HG03066 (cell line): ENCODE results near the gene RRP36.

Source experiments
- ATAC-seq: cut with Tn5 transposase; IDR thresholded peaks from one replicate; pipeline ENCODE4 v1.9.1; 2021; ENCODE audit warnings: low read depth; ENCODE audit not compliant: unreplicated experiment

The RRP36 gene

DNA sequence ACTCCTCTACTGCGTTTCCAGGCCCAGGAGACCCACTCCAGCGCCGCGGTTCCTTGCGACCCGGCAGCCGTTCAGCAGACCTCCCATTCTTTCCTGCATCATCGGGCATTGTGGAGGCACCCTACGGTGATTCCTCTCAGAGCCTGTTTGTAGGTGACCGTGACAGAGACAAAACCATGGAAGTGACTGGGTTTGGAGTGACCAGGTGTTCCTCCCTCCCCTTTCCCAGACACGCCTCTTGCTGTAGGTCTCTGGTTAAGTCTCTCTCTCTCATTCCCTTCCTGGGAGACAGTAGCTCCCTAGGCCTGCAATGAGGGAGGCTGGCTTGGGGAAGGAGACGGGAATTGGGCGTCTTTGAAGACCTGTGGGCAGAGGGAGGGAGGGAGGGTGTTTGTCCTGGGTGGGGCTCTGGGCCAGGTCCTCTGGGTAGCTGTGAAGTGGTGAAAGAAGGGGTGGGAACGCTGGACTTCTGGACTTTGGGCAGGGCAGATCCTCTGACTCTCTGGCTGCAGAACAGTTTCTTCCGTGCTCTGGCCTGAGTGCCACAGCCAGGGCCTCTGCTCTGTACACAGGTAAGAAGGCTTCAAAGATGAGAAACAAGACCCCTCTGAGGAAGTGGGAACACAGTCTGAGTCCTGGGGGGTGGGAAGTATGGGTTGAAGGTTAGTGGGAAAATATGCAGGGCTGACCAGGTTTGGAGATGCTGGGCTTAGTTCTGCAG is 38.8 kb downstream of the RRP36 start:
- ATAC-seq = no peak

DNA sequence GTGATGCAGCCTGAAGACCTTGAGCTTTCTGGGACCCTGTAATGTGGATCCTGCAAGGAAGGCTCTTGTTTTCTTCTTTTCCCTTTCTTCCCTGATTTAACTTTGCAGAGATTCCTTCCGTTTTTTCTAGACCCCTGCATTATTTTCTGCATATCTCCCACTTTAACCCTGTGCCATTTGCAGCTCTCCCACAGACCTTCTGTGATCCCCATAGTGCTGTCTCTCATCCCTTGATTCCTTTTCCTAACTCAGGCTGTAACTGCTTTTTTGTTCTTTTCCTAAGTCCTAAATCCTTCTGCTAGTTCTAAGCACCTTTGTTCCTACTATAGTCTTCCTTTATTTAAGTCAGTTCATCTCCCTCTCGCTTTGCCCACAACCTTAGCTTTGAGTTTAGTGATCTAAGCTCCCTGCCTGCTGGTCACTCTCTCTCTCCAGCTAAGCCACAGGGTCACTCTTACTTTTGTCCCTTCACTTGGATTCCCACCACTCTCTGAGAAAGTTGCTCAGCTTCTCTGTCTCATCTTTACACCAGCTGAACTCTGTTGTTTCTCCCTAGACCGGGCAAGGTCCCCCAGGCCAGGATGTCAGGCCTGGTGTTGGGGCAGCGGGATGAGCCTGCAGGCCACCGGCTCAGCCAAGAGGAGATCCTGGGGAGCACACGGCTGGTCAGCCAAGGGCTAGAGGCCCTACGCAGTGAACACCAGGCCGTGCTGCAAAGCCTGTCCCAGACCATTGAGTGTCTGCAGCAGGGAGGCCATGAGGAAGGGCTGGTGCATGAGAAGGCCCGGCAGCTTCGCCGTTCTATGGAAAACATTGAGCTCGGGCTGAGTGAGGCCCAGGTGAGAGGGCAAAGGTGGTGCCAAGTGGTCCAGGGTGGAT is 39.6 kb downstream of the RRP36 start:
- ATAC-seq = no peak

DNA sequence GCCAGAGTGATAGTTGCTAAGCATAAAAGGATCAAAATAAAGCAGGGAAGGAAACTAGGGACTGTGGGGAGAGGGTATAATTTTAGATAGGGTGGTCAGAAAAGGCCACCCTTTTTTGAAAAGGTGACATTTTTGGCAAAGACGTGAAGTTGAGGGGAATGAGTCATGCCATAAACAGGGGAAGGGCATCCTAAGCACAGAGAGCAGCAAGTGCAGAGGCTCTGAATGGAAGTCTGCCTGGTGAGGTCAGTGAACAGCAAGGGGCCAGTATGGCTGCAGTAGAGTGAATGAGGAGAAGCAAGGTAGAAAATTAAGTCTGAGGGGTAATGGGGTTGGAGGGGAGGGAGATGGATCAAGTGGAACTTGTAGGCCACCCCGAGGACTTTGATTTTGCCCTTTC is 40.4 kb downstream of the RRP36 start:
- ATAC-seq = no peak

DNA sequence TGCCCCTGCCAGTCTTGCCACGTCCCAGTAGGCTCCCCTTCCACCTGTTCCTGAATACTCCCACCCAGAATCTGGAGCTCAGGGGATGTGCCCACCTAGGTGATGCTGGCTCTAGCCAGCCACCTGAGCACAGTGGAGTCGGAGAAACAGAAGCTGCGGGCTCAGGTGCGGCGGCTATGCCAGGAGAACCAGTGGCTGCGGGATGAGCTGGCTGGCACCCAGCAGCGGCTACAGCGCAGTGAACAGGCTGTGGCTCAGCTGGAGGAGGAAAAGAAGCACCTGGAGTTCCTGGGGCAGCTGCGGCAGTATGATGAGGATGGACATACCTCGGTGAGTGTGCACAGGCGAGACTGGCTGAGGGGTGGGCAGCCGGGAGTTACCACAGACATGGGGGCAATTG is 41.4 kb downstream of the RRP36 start:
- no peak for ATAC-seq

DNA sequence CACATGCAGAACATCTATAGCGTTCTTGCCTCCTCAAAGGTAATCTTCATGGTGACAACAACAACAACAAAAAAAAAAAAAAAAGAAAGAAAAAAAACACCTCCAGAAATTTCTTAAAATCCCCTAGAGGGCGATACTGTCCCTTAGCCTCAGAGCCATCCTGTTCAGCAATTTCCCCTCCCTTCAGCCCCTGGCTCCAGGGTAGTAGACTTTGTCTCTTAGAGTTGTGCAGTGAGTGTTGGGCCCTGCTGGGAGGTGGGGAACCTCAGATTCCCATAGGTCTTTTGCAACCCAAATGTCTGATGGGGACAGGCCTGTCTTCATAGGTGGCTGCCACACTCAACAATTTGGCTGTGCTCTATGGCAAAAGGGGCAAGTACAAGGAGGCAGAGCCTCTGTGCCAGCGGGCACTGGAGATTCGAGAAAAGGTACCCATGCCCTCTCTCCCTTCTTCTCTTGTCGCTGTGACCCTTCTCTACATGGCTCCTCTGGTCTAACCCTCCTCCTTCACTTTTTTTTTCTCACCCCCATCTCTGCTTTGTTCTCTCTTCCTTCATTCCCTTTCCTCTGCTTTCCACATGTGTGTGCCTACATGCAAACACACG is 48.7 kb downstream of the RRP36 start:
- no peak for ATAC-seq

DNA sequence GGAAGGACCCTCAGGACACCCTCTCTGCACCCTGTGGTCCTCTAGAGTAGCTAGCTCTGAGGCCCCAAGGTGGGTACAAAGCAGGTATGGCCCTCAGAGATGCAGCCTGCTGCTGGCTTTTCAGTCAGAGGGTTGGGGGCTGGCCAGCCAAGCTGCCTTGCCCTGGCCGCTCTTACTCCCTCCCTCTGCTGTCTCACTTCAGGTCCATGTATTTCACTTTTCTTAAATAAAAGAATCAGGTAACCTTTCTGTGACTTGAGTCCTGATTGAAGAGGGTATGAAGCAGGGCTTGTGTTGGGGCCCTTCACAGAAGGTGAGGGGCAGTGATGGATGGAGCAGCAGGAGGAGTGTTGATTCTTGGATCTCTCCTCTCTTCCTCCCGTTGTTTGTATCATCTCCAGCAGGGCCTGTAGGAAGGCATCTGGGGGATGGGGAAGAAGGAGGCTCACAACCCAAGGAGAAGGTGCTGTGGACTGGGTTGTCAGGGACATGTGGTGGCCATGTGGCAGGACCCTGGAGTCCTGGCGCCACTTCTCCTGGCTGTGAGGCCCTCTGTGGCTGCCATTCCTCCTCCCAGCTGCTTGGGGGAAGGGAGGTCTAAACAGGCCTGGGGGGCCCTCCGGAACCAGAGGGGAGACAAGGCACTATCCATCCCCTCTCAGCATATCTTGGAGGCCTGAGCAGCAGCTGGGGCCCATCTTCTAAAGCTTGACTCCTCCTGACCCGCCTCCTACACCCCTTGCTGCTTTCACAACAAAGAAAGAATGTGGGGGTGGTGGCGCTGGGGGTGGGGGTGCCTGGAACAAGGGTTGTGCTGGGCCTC is 53.6 kb downstream of the RRP36 start:
- ATAC-seq = no peak

DNA sequence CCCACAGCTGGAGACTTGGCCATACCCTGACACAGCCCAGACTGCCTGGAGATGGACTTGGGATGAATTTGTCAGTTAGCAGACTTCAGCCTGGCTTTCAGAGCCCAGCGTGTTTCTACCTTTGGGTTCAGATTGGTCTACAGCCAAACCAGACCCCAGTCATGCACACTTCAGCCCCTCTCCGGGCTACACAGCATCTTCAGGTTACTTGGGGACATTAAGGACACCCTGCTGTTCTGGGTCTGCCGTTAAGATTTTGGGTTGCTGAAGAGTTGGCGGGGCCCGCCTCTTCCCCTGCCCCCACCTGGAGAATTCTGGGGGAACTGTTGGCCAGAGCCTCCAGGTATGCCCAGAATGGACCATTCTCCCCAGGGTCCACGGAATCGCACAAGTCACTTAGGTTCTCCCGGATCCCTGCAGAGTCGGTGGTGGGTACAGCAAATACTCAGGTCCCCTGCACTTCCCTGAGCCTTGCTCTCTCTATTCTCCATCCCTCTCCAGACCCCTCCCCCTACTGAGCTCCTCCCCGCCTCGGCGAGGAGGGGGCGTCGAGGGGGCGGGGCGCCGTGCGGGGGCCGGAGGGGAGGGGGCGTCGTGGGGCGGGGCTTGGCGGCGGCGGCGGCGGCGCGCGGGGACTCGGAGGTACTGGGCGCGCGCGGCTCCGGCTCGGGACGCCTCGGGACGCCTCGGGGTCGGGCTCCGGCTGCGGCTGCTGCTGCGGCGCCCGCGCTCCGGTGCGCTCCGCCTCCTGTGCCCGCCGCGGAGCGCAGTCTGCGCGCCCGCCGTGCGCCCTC is 54.4 kb downstream of the RRP36 start, which contains the start of gene PTK7:
TSS of gene PTK7 (plus strand) at position 645 of the 794 bp plus-strand sequence. CDS start 175 bp downstream, outside the sequence.
- no peak for ATAC-seq

DNA sequence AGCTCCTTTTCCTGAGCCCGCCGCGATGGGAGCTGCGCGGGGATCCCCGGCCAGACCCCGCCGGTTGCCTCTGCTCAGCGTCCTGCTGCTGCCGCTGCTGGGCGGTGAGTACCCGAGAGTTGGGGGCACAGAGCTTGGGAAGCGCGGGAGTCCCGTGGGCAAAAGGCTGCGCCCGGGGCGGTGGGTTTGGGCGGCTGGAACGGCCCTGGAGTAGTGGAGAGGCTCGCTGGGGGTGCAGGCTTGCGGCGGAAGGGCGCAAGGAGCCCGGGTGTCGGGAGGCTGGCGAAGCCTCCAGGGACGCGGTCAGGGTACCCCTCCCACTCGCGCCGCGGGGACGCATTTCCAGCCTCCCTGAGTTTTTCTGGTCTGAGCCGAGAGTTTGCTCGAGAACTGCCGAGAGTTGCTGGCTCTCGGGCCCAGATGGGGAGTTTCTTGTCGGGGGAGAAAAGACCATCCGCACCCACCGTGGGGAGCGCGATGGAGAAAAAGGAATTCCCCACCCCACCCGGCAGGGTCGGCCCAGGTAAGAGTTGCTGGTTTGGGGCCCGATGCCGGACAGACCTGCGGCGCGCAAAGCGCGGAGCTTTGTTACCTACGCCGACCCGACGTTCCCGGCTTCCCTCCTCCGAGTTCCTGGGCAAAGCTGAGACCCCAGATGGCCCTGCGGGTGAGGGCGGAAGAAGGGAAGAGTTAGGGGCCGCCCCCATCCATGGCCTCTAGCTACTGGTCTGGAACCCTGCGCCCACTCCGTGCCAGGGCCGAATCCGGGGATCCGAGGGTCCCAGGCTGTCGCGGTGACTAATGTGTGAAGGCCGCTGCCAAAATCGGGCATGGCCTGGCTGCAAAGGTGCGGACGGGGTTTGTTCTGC is 55.3 kb downstream of the RRP36 start:
- ATAC-seq = no peak

DNA sequence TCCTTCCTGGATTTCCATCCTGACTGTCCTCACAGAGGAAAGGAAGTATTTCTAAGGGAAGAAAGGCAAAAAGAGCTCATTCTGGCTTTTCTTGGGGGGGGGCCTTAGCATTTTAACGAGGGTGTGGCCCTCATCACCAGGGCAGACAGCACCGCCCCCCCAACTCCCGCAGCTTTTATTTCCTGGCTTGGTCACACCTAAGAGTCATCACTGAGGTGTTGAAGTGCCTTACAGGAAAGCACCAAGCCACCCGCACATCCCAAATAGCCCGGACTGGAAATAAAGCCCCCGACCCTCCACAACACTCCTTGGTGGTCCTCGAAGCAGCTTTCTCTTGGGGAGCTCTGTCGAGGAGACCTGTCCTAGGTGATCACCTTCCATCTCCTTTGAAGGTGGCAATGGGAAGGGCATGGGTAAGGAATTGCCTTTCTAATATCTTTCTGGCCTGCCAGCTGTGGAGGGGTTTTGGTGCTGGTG is 55.9 kb downstream of the RRP36 start:
- ATAC-seq = no peak

DNA sequence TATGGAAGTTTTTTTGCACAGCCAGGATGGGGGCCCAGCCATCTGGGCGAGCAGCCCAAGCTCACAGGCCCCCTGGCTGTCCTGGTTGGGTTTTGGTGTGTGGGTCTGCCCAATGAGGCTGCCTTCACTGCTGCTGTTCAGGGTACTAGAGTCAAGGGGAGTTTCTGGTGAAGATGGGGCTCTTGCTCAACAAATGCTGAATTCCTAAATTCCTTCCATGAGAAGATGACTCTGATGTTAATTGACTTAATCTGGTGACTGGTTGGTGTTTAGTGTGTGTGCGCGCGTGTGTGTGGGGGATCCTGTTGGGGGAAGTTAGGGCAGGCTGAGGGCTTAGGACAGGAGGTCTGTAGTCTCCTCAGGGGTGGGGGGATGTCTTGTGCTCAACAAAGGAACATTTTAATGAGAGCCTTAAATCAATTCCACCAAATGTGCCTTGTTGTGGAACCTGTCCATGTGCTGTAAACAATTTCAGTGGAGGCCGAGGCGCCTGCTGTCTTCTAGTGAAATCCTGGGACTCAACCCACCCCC is 56.6 kb downstream of the RRP36 start:
- ATAC-seq = no peak

DNA sequence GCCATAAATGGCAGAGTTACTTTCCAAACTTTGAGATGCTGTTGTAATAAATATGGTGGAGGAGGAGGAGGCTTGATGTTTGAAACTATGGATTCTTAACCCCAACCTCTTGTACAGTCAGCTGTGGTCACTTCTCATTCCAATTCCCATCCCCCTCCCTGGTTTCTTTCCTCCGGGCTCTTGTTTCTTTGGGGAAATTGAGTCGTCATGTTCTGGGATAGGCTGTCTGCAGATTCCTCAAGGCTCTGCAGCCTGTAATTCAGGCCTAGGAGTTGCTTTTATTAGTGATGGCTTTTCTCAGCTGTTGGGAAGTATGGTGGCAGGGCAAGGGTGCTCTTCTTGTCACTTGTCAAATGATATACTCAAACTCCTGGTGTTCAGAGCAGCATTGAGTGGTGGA is 57.3 kb downstream of the RRP36 start:
- no peak for ATAC-seq
